ENCODE data around the gene POLR1G. TPM values are rescaled to one million over a fixed set of nuclear protein-coding genes. Genes with fewer than 3 reads are reported as not detected.

The POLR1G gene
- total and polyA plus RNA-seq, 9 of the 15 experiments (the other 6 are each of a cell fraction or from before 2014, with no cell fraction given), result 3.0 to 50.1 (median 27.4) TPM

GRCh38 chr19:45406226-45407090, at the start of gene POLR1G (continued):
- TF ChIP-seq ATF2 (CRISPR knock-in tag; IDR thresholded peaks at IDR 0.05), result peak; percentile 22; the same call in 1 of the 2 replicates
- TF ChIP-seq ARHGAP35 (IDR thresholded peaks at IDR 0.05; ENCODE audit: partially characterized antibody), result no peak
- TF ChIP-seq, protein P1, sequence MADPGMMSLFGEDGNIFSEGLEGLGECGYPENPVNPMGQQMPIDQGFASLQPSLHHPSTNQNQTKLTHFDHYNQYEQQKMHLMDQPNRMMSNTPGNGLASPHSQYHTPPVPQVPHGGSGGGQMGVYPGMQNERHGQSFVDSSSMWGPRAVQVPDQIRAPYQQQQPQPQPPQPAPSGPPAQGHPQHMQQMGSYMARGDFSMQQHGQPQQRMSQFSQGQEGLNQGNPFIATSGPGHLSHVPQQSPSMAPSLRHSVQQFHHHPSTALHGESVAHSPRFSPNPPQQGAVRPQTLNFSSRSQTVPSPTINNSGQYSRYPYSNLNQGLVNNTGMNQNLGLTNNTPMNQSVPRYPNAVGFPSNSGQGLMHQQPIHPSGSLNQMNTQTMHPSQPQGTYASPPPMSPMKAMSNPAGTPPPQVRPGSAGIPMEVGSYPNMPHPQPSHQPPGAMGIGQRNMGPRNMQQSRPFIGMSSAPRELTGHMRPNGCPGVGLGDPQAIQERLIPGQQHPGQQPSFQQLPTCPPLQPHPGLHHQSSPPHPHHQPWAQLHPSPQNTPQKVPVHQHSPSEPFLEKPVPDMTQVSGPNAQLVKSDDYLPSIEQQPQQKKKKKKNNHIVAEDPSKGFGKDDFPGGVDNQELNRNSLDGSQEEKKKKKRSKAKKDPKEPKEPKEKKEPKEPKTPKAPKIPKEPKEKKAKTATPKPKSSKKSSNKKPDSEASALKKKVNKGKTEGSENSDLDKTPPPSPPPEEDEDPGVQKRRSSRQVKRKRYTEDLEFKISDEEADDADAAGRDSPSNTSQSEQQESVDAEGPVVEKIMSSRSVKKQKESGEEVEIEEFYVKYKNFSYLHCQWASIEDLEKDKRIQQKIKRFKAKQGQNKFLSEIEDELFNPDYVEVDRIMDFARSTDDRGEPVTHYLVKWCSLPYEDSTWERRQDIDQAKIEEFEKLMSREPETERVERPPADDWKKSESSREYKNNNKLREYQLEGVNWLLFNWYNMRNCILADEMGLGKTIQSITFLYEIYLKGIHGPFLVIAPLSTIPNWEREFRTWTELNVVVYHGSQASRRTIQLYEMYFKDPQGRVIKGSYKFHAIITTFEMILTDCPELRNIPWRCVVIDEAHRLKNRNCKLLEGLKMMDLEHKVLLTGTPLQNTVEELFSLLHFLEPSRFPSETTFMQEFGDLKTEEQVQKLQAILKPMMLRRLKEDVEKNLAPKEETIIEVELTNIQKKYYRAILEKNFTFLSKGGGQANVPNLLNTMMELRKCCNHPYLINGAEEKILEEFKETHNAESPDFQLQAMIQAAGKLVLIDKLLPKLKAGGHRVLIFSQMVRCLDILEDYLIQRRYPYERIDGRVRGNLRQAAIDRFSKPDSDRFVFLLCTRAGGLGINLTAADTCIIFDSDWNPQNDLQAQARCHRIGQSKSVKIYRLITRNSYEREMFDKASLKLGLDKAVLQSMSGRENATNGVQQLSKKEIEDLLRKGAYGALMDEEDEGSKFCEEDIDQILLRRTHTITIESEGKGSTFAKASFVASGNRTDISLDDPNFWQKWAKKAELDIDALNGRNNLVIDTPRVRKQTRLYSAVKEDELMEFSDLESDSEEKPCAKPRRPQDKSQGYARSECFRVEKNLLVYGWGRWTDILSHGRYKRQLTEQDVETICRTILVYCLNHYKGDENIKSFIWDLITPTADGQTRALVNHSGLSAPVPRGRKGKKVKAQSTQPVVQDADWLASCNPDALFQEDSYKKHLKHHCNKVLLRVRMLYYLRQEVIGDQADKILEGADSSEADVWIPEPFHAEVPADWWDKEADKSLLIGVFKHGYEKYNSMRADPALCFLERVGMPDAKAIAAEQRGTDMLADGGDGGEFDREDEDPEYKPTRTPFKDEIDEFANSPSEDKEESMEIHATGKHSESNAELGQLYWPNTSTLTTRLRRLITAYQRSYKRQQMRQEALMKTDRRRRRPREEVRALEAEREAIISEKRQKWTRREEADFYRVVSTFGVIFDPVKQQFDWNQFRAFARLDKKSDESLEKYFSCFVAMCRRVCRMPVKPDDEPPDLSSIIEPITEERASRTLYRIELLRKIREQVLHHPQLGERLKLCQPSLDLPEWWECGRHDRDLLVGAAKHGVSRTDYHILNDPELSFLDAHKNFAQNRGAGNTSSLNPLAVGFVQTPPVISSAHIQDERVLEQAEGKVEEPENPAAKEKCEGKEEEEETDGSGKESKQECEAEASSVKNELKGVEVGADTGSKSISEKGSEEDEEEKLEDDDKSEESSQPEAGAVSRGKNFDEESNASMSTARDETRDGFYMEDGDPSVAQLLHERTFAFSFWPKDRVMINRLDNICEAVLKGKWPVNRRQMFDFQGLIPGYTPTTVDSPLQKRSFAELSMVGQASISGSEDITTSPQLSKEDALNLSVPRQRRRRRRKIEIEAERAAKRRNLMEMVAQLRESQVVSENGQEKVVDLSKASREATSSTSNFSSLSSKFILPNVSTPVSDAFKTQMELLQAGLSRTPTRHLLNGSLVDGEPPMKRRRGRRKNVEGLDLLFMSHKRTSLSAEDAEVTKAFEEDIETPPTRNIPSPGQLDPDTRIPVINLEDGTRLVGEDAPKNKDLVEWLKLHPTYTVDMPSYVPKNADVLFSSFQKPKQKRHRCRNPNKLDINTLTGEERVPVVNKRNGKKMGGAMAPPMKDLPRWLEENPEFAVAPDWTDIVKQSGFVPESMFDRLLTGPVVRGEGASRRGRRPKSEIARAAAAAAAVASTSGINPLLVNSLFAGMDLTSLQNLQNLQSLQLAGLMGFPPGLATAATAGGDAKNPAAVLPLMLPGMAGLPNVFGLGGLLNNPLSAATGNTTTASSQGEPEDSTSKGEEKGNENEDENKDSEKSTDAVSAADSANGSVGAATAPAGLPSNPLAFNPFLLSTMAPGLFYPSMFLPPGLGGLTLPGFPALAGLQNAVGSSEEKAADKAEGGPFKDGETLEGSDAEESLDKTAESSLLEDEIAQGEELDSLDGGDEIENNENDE (IDR thresholded peaks at IDR 0.05; ENCODE audit: low read depth, low read length), result no peak
- peak; percentile 74; the same call in 1 of the 2 replicates for TF ChIP-seq C11orf30 (IDR thresholded peaks at IDR 0.05; ENCODE audit: low read depth)
- TF ChIP-seq THRB (CRISPR knock-in tag; conservative IDR thresholded peaks at IDR 0.05), result no peak
- no peak; the same call in 1 of the 2 replicates for TF ChIP-seq ESRRA (IDR thresholded peaks at IDR 0.05; ENCODE audit: borderline replicate concordance, low read depth)
- no peak for TF ChIP-seq SRSF9 (IDR thresholded peaks at IDR 0.05; ENCODE audit: borderline replicate concordance, low read depth, low read length)
- TF ChIP-seq BCL6 (CRISPR knock-in tag; IDR thresholded peaks at IDR 0.05), result no peak
- TF ChIP-seq, protein P2, sequence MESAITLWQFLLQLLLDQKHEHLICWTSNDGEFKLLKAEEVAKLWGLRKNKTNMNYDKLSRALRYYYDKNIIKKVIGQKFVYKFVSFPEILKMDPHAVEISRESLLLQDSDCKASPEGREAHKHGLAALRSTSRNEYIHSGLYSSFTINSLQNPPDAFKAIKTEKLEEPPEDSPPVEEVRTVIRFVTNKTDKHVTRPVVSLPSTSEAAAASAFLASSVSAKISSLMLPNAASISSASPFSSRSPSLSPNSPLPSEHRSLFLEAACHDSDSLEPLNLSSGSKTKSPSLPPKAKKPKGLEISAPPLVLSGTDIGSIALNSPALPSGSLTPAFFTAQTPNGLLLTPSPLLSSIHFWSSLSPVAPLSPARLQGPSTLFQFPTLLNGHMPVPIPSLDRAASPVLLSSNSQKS (CRISPR knock-in tag; IDR thresholded peaks at IDR 0.05), result no peak
- no peak for TF ChIP-seq BRD4 (IDR thresholded peaks at IDR 0.05)
- TF ChIP-seq RFX7 (CRISPR knock-in tag; IDR thresholded peaks at IDR 0.05), result no peak
- no peak for TF ChIP-seq BRF1 (IDR thresholded peaks at IDR 0.05; ENCODE audit: borderline replicate concordance, extremely low read depth, insufficient read length)

All from K562 (cell line).